Smooth muscle cell (in vitro differentiated cells): ENCODE results near the gene FRMD1. TPM values are rescaled to one million over a fixed set of nuclear protein-coding genes. Genes with fewer than 3 reads are reported as not detected.

Source experiments
- DNase-seq: peaks from one replicate; lab custom pipeline; 2025; ENCODE audit not compliant: unreplicated experiment; lab: John Stamatoyannopoulos, UW
- H2AFZ ChIP-seq: fragments of 200-600 bp; sonication (generic); 2 replicates; pipeline ENCODE4 v1.6.0; 2016; ENCODE audit warnings: antibody characterized with exemption, low read depth, mild to moderate bottlenecking
- H3F3A ChIP-seq: fragments of 200-600 bp; sonication (generic); 2 replicates; pipeline ENCODE4 v1.6.0; 2017; ENCODE audit warnings: antibody characterized with exemption, low read depth
- H3K27ac ChIP-seq: fragments of 200-600 bp; sonication (generic); 2 replicates; pipeline ENCODE4 v1.5.1; 2016; ENCODE audit warnings: low read depth, mild to moderate bottlenecking
- H3K27me3 ChIP-seq: fragments of 200-600 bp; sonication (generic); 2 replicates; pipeline ENCODE4 v1.6.1; 2016; ENCODE audit warnings: low read depth, mild to moderate bottlenecking
- H3K36me3 ChIP-seq: fragments of 200-600 bp; sonication (generic); 2 replicates; pipeline ENCODE4 v1.5.1; 2016; ENCODE audit warnings: low read depth
- H3K4me1 ChIP-seq: fragments of 200-600 bp; sonication (generic); 2 replicates; pipeline ENCODE4 v1.5.1; 2016; ENCODE audit warnings: low read depth
- H3K4me2 ChIP-seq: fragments of 200-600 bp; sonication (generic); 2 replicates; pipeline ENCODE4 v1.6.0; 2016; ENCODE audit warnings: mild to moderate bottlenecking
- H3K4me3 ChIP-seq: fragments of 200-600 bp; sonication (generic); 2 replicates; pipeline ENCODE4 v1.5.1; 2016; ENCODE audit warnings: mild to moderate bottlenecking
- H3K79me2 ChIP-seq: fragments of 200-600 bp; sonication (generic); 2 replicates; pipeline ENCODE4 v1.6.0; 2016; ENCODE audit warnings: low read depth, mild to moderate bottlenecking
- H3K9ac ChIP-seq: fragments of 200-600 bp; sonication (generic); 2 replicates; pipeline ENCODE4 v1.6.0; 2016; ENCODE audit warnings: low read depth
- H3K9me3 ChIP-seq: fragments of 200-600 bp; sonication (generic); replicated peaks from 2 replicates; pipeline ENCODE4 v1.5.1; 2016; ENCODE audit warnings: low read depth
- H4K20me1 ChIP-seq: fragments of 200-600 bp; sonication (generic); 2 replicates; pipeline ENCODE4 v1.6.0; 2016; ENCODE audit warnings: low read depth
- CTCF ChIP-seq: fragments of 200-600 bp; sonication (generic); IDR thresholded peaks from 2 replicates; pipeline ENCODE4 v1.5.1; 2017; ENCODE audit warnings: borderline replicate concordance, mild to moderate bottlenecking, antibody characterized with exemption; ENCODE audit not compliant: insufficient read depth, poor library complexity, severe bottlenecking
- WGBS: methylation state at CpG from one replicate; pipeline ENCODE4 v1.1.7; 2016; ENCODE audit warnings: low lambda C conversion rate; 5-methylcytosine and 5-hydroxymethylcytosine counted together
- polyA plus RNA-seq: library from polyadenylated mRNA; unstranded; fragments of >200 nt; fragmentation: Nextera tagmentation; extraction: Ambion mirVana; gene quantifications from 2 replicates; pipeline ENCODE4 v1.2.1, GENCODE V29; 2016
- total RNA-seq: library from RNA; depleted of rRNA; stranded (reverse); fragments of >200 nt; gene quantifications from 2 replicates; pipeline ENCODE4 v1.2.3, GENCODE V29; 2014

FRMD1 gene
- total and polyA plus RNA-seq, 2 experiments from 2014 or later = not detected

- H4K20me1 ChIP-seq = no peaks in the 10 kb centered on the region
- no peak overlapping the region for H3K9ac ChIP-seq
- DNase-seq = no peak
- H2AFZ ChIP-seq = no peak overlapping the region
- peaks cover 45% of the 10 kb centered on the region for H3F3A ChIP-seq
- 72% methylated on average over 4 of the region's 5 CpGs for WGBS
- H3K27me3 ChIP-seq = no peaks in the 10 kb centered on the region
- H3K27ac ChIP-seq = no peak overlapping the region
- H3K4me2 ChIP-seq = peak overlapping the region; percentile 73
- no peaks in the 10 kb centered on the region for H3K79me2 ChIP-seq
- no peak for TF ChIP-seq CTCF
- no peaks in the 10 kb centered on the region for H3K36me3 ChIP-seq
- no peaks in the 10 kb centered on the region for H3K9me3 ChIP-seq
- no peak overlapping the region for H3K4me3 ChIP-seq
- H3K4me1 ChIP-seq = peaks cover 23% of the 10 kb centered on the region
Measured at GRCh38 chr6:168030218-168030746, 48.7 kb downstream of the FRMD1 start.

- Histone ChIP-seq H3K9ac (no peak overlapping the region), H3K36me3 (no peaks in the 10 kb centered on the region), H3K4me3 (no peak overlapping the region), H3K27me3 (no peaks in the 10 kb centered on the region), H3K79me2 (no peaks in the 10 kb centered on the region), H3K27ac (no peak overlapping the region), H4K20me1 (no peaks in the 10 kb centered on the region), H2AFZ (no peak overlapping the region), H3F3A (peaks cover 41% of the 10 kb centered on the region), H3K9me3 (no peaks in the 10 kb centered on the region), H3K4me1 (peaks cover 23% of the 10 kb centered on the region), H3K4me2 (no peak overlapping the region)
- no peak for DNase-seq
- WGBS = 83% methylated on average over 14 of the region's 14 CpGs
- TF ChIP-seq CTCF = no peak
Measured at GRCh38 chr6:168029459-168030217, 49.4 kb downstream of the FRMD1 start.

- Histone ChIP-seq H3K9ac (no peak overlapping the region), H4K20me1 (no peaks in the 10 kb centered on the region), H3K4me3 (no peak overlapping the region), H2AFZ (no peak overlapping the region), H3K4me2 (no peak overlapping the region), H3K27ac (no peak overlapping the region), H3K4me1 (peaks cover 23% of the 10 kb centered on the region), H3K9me3 (no peaks in the 10 kb centered on the region), H3K27me3 (no peaks in the 10 kb centered on the region), H3F3A (peaks cover 27% of the 10 kb centered on the region), H3K79me2 (no peaks in the 10 kb centered on the region), H3K36me3 (no peaks in the 10 kb centered on the region)
- 95% methylated on average over 9 of the region's 9 CpGs for WGBS
- TF ChIP-seq CTCF = no peak
- DNase-seq = no peak
Measured at GRCh38 chr6:168028181-168028580, 50.8 kb downstream of the FRMD1 start.

- TF ChIP-seq CTCF = no peak
- 96% methylated on average over 16 of the region's 16 CpGs for WGBS
- H3K27me3 ChIP-seq = no peaks in the 10 kb centered on the region
Measured at GRCh38 chr6:168027521-168027920, 51.5 kb downstream of the FRMD1 start.

More at GRCh38 chr6:168027521-168027920, 51.5 kb downstream of the FRMD1 start:
- H3K4me2 ChIP-seq = no peak overlapping the region
- H3K4me3 ChIP-seq = no peak overlapping the region
- DNase-seq = no peak
- H3F3A ChIP-seq = peaks cover 20% of the 10 kb centered on the region
- H3K9ac ChIP-seq = no peak overlapping the region
- H3K4me1 ChIP-seq = peaks cover 18% of the 10 kb centered on the region
- no peaks in the 10 kb centered on the region for H3K36me3 ChIP-seq
- no peaks in the 10 kb centered on the region for H4K20me1 ChIP-seq
- no peak overlapping the region for H3K27ac ChIP-seq
- no peak overlapping the region for H2AFZ ChIP-seq
- H3K9me3 ChIP-seq = no peaks in the 10 kb centered on the region
- H3K79me2 ChIP-seq = no peaks in the 10 kb centered on the region
